ENCODE data around the gene MDH1.
"Not testable (repeated sequence)": the region's sequence is repeated elsewhere in the genome, so short reads cannot be mapped to it uniquely, and the experiment has no call there.

MDH1 gene

GRCh38 chr2:63588385-63589147 lies at the start of gene MDH1, which contains the start of gene WDPCP:
Gene MDH1, plus strand, starts transcription at chr2:63588963. Its CDS starts 81 bp downstream, at chr2:63589044.
Gene WDPCP, minus strand, starts transcription at chr2:63588477. Its CDS starts 206 bp downstream, at chr2:63588271.
- DNase-seq (ENCODE audit: low read depth) = peak; percentile 90

GRCh38 chr2:63539416-63540162 lies 49.2 kb upstream of the MDH1 start:
- DNase-seq (ENCODE audit: low read depth) = no peak

- DNase-seq (ENCODE audit: low read depth) = no peak
Observed at GRCh38 chr2:63544017-63544627, 44.6 kb upstream of the MDH1 start.

- DNase-seq (ENCODE audit: low read depth) = no peak
Observed at GRCh38 chr2:63545023-63545422, 43.7 kb upstream of the MDH1 start.

- no peak for DNase-seq (ENCODE audit: low read depth)
Observed at GRCh38 chr2:63553049-63553448, 35.7 kb upstream of the MDH1 start.

GRCh38 chr2:63555299-63555698 lies 33.5 kb upstream of the MDH1 start:
- DNase-seq (ENCODE audit: low read depth) = no peak

- DNase-seq (ENCODE audit: low read depth) = no peak
Observed at GRCh38 chr2:63555931-63556330, 32.8 kb upstream of the MDH1 start.

- not testable (repeated sequence) for DNase-seq (ENCODE audit: low read depth)
Observed at GRCh38 chr2:63557819-63558218, 30.9 kb upstream of the MDH1 start.

- not testable (repeated sequence) for DNase-seq (ENCODE audit: low read depth)
Observed at GRCh38 chr2:63558922-63559321, 29.8 kb upstream of the MDH1 start.

GRCh38 chr2:63562751-63563150 lies 26.0 kb upstream of the MDH1 start:
- no peak for DNase-seq (ENCODE audit: low read depth)

GRCh38 chr2:63569740-63570139 lies 19.0 kb upstream of the MDH1 start:
- no peak for DNase-seq (ENCODE audit: low read depth)

- DNase-seq (ENCODE audit: low read depth) = no peak
Observed at GRCh38 chr2:63571291-63571690, 17.5 kb upstream of the MDH1 start.

GRCh38 chr2:63572001-63572400 lies 16.8 kb upstream of the MDH1 start:
- no peak for DNase-seq (ENCODE audit: low read depth)

GRCh38 chr2:63573026-63573425 lies 15.7 kb upstream of the MDH1 start:
- not testable (repeated sequence) for DNase-seq (ENCODE audit: low read depth)

GRCh38 chr2:63573726-63574345 lies 14.9 kb upstream of the MDH1 start:
- DNase-seq (ENCODE audit: low read depth) = not testable (repeated sequence)

GRCh38 chr2:63576546-63576945 lies 12.2 kb upstream of the MDH1 start:
- no peak for DNase-seq (ENCODE audit: low read depth)

- no peak for DNase-seq (ENCODE audit: low read depth)
Observed at GRCh38 chr2:63578767-63579166, 10.0 kb upstream of the MDH1 start.

- no peak for DNase-seq (ENCODE audit: low read depth)
Observed at GRCh38 chr2:63580651-63581297, 8.0 kb upstream of the MDH1 start.

- no peak for DNase-seq (ENCODE audit: low read depth)
Observed at GRCh38 chr2:63581298-63581961, 7.3 kb upstream of the MDH1 start.

- no peak for DNase-seq (ENCODE audit: low read depth)
Observed at GRCh38 chr2:63582873-63583272, 5.9 kb upstream of the MDH1 start.

GRCh38 chr2:63587814-63588384 lies 864 bp upstream of the MDH1 start:
- no peak for DNase-seq (ENCODE audit: low read depth)
